Erythroblast (primary cell): ENCODE results near the gene ZFP69B.

Experiments used
- GATA1 ChIP-seq: IDR thresholded peaks from 2 replicates; pipeline ENCODE4 v1.6.1; 2011; ENCODE audit warnings: low read depth, mild to moderate bottlenecking, control low read depth, low read length, moderate library complexity
- POLR2A ChIP-seq: IDR thresholded peaks from 2 replicates; pipeline ENCODE4 v1.6.1; 2011; ENCODE audit warnings: mild to moderate bottlenecking, low read length

- TF ChIP-seq POLR2A (no peak), GATA1 (no peak)
Measured at GRCh38 chr1:40450495-40451237, 390 bp downstream of the ZFP69B start.
